ENCODE data around the gene PHACTR3. TPM values are rescaled to one million over a fixed set of nuclear protein-coding genes. Genes with fewer than 3 reads are reported as not detected.

The PHACTR3 gene
- total RNA-seq, 1 donor from 2014 or later, result 1.1 TPM

GRCh38 chr20:59661153-59661552 lies 56.8 kb downstream of the PHACTR3 start:
- peaks cover 35% of the 10 kb centered on the region for H3K9me3 Mint-ChIP-seq (ENCODE audit: low read depth)
- H3K4me3 Mint-ChIP-seq (ENCODE audit: low read depth), result no peak overlapping the region
- TF ChIP-seq CTCF (IDR thresholded peaks at IDR 0.05; ENCODE audit: unreplicated experiment), result no peak
- H3K4me1 Mint-ChIP-seq (ENCODE audit: low read depth), result no peaks in the 10 kb centered on the region
- DNase-seq (ENCODE audit: low spot score, unreplicated experiment), result no peak
- H3K27ac Mint-ChIP-seq, result no peak overlapping the region
- peaks cover 2% of the 10 kb centered on the region for H3K36me3 Mint-ChIP-seq (ENCODE audit: insufficient read depth)
- peaks cover 4% of the 10 kb centered on the region for H3K27me3 Mint-ChIP-seq

GRCh38 chr20:59661621-59662020 lies 57.3 kb downstream of the PHACTR3 start:
- no peak overlapping the region for H3K27ac Mint-ChIP-seq
- peaks cover 2% of the 10 kb centered on the region for H3K36me3 Mint-ChIP-seq (ENCODE audit: insufficient read depth)
- no peak for TF ChIP-seq CTCF (IDR thresholded peaks at IDR 0.05; ENCODE audit: unreplicated experiment)
- H3K4me1 Mint-ChIP-seq (ENCODE audit: low read depth), result no peaks in the 10 kb centered on the region
- DNase-seq (ENCODE audit: low spot score, unreplicated experiment), result no peak
- no peak overlapping the region for H3K4me3 Mint-ChIP-seq (ENCODE audit: low read depth)
- H3K9me3 Mint-ChIP-seq (ENCODE audit: low read depth), result peaks cover 32% of the 10 kb centered on the region
- peaks cover 7% of the 10 kb centered on the region for H3K27me3 Mint-ChIP-seq

GRCh38 chr20:59662161-59662560 lies 57.8 kb downstream of the PHACTR3 start:
- no peak overlapping the region for H3K4me3 Mint-ChIP-seq (ENCODE audit: low read depth)
- no peak for TF ChIP-seq CTCF (IDR thresholded peaks at IDR 0.05; ENCODE audit: unreplicated experiment)
- H3K9me3 Mint-ChIP-seq (ENCODE audit: low read depth), result peaks cover 29% of the 10 kb centered on the region
- no peak overlapping the region for H3K27ac Mint-ChIP-seq
- H3K4me1 Mint-ChIP-seq (ENCODE audit: low read depth), result no peaks in the 10 kb centered on the region
- no peak for DNase-seq (ENCODE audit: low spot score, unreplicated experiment)
- peaks cover 7% of the 10 kb centered on the region for H3K27me3 Mint-ChIP-seq
- H3K36me3 Mint-ChIP-seq (ENCODE audit: insufficient read depth), result peaks cover 2% of the 10 kb centered on the region

GRCh38 chr20:59662856-59663512 lies 58.6 kb downstream of the PHACTR3 start:
- Mint-ChIP-seq H3K27me3 (peaks cover 7% of the 10 kb centered on the region), H3K4me1 (ENCODE audit: low read depth) (no peaks in the 10 kb centered on the region), H3K36me3 (ENCODE audit: insufficient read depth) (peaks cover 2% of the 10 kb centered on the region), H3K27ac (no peak overlapping the region), H3K4me3 (ENCODE audit: low read depth) (no peak overlapping the region), H3K9me3 (ENCODE audit: low read depth) (peaks cover 21% of the 10 kb centered on the region)
- DNase-seq (ENCODE audit: low spot score, unreplicated experiment), result no peak
- no peak for TF ChIP-seq CTCF (IDR thresholded peaks at IDR 0.05; ENCODE audit: unreplicated experiment)

- no peak for DNase-seq (ENCODE audit: low spot score, unreplicated experiment)
- H3K4me1 Mint-ChIP-seq (ENCODE audit: low read depth), result no peaks in the 10 kb centered on the region
- H3K27me3 Mint-ChIP-seq, result peaks cover 7% of the 10 kb centered on the region
- TF ChIP-seq CTCF (IDR thresholded peaks at IDR 0.05; ENCODE audit: unreplicated experiment), result no peak
- peaks cover 2% of the 10 kb centered on the region for H3K36me3 Mint-ChIP-seq (ENCODE audit: insufficient read depth)
- H3K27ac Mint-ChIP-seq, result no peak overlapping the region
- H3K9me3 Mint-ChIP-seq (ENCODE audit: low read depth), result peaks cover 17% of the 10 kb centered on the region
- no peak overlapping the region for H3K4me3 Mint-ChIP-seq (ENCODE audit: low read depth)
Observed at GRCh38 chr20:59663513-59664060, 59.2 kb downstream of the PHACTR3 start.

Measured in progenitor cell of endocrine pancreas (in vitro differentiated cells).